ENCODE results near the gene CADM2. TPM values are rescaled to one million over a fixed set of nuclear protein-coding genes. Genes with fewer than 3 reads are reported as not detected.

Gene CADM2
- total RNA-seq, 1 experiment from 2014 or later: not detected

DNA sequence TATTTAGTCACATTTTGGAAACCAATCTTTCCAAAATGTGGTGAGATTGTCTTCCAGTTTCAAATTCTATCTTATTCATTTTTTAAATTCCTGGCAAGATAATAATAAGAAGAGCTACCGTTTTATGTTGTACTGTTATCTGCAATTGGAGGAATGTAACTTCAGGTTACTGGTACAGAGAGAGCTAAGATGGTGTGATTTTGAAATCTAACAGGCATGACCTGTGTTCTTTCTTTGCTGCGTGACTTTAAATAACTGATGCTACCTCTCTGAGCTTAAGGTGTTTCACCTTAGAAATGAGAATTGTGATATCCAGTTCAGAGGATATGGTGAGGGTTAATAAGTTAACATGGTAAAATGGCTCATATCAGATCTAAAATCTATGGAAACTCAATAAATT, 21.7 kb downstream of the CADM2 start:
- no peak overlapping the region for H3K9ac ChIP-seq (ENCODE audit: low read length)
- no peaks in the 10 kb centered on the region for H3K27me3 ChIP-seq (ENCODE audit: insufficient read depth, low read length)
- DNase-seq (ENCODE audit: low read depth, low spot score) (no peak), ATAC-seq (no peak)
- no peaks in the 10 kb centered on the region for H3K79me2 ChIP-seq (ENCODE audit: insufficient read depth, low read length)
- no peak overlapping the region for H3K27ac ChIP-seq (ENCODE audit: low read depth, low read length)
- no TSS peak for BruUV-seq (replicated peaks)
- H3K36me3 ChIP-seq (ENCODE audit: control insufficient read depth in 1 of 2, insufficient read depth in 2 of 2, low read length in 2 of 2): no peaks in the 10 kb centered on the region
- no peak overlapping the region for H2AFZ ChIP-seq (ENCODE audit: low read depth, low read length, poor library complexity, severe bottlenecking)
- intact Hi-C loops (cut with micrococcal nuclease): no loop called here
- POLR2A ChIA-PET: no interaction called here
- no peaks in the 10 kb centered on the region for H3K4me1 ChIP-seq (ENCODE audit: control insufficient read depth in 1 of 2, insufficient read depth in 2 of 2, low read length in 2 of 2)
- RAD21 ChIA-PET (ENCODE audit: low non-redundant PET in 1 of 2, low total read pairs in 2 of 2, uncharacterized antibody in 2 of 2, unreplicated experiment in 2 of 2): no interaction called here
- H3K9me3 ChIP-seq (ENCODE audit: control insufficient read depth in 1 of 2, insufficient read depth in 1 of 2, low read depth in 1 of 2, low read length in 2 of 2): peaks cover 2 to 7% of the 10 kb centered on the region in 2 experiments; a peak in 3 of 4 replicates
- no peaks in the 10 kb centered on the region for H4K20me1 ChIP-seq (ENCODE audit: insufficient read depth)
- TF ChIP-seq, protein P1, sequence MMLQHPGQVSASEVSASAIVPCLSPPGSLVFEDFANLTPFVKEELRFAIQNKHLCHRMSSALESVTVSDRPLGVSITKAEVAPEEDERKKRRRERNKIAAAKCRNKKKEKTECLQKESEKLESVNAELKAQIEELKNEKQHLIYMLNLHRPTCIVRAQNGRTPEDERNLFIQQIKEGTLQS (IDR thresholded peaks at IDR 0.05): no peak
- no peak for TF ChIP-seq ELF1 (IDR thresholded peaks at IDR 0.05; ENCODE audit: borderline replicate concordance, low read depth)
- no peak overlapping the region for H3K4me2 ChIP-seq (ENCODE audit: low read length)
- H3K4me3 ChIP-seq (replicated peaks in 1 of 2; ENCODE audit: low read depth in 1 of 2, low read length in 2 of 2): no peak overlapping the region
- CTCF ChIA-PET: no interaction called here
- no peaks in the 10 kb centered on the region for H3K9me2 ChIP-seq (ENCODE audit: insufficient read depth)

DNA sequence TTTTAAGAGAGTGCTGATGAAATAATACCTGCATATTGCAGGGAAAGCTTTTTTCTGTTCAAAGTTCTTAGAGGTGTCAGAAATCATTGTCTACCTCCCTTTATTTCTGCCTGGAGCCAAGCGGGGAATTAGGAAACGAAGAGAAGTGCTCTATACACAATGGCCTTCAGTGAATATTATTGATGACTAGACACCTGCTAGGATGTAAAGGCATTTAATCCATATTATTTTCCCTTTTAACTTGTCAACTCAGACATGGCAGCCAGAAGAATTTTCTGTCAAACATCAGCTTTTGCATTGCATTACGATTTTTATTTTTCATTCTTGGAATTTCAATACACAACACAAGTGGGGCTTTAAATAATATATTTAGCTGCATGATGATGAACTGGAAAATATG, 24.7 kb downstream of the CADM2 start:
- no peak overlapping the region for H2AFZ ChIP-seq (ENCODE audit: low read depth, low read length, poor library complexity, severe bottlenecking)
- peaks cover 3 to 10% of the 10 kb centered on the region in 2 experiments; a peak in 3 of 4 replicates for H3K9me3 ChIP-seq (ENCODE audit: control insufficient read depth in 1 of 2, insufficient read depth in 1 of 2, low read depth in 1 of 2, low read length in 2 of 2)
- TF ChIP-seq, protein P2, sequence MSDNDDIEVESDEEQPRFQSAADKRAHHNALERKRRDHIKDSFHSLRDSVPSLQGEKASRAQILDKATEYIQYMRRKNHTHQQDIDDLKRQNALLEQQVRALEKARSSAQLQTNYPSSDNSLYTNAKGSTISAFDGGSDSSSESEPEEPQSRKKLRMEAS (IDR thresholded peaks at IDR 0.05): no peak
- no peak for TF ChIP-seq SRF (IDR thresholded peaks at IDR 0.05; ENCODE audit: low read depth)
- TF ChIP-seq, protein P3, sequence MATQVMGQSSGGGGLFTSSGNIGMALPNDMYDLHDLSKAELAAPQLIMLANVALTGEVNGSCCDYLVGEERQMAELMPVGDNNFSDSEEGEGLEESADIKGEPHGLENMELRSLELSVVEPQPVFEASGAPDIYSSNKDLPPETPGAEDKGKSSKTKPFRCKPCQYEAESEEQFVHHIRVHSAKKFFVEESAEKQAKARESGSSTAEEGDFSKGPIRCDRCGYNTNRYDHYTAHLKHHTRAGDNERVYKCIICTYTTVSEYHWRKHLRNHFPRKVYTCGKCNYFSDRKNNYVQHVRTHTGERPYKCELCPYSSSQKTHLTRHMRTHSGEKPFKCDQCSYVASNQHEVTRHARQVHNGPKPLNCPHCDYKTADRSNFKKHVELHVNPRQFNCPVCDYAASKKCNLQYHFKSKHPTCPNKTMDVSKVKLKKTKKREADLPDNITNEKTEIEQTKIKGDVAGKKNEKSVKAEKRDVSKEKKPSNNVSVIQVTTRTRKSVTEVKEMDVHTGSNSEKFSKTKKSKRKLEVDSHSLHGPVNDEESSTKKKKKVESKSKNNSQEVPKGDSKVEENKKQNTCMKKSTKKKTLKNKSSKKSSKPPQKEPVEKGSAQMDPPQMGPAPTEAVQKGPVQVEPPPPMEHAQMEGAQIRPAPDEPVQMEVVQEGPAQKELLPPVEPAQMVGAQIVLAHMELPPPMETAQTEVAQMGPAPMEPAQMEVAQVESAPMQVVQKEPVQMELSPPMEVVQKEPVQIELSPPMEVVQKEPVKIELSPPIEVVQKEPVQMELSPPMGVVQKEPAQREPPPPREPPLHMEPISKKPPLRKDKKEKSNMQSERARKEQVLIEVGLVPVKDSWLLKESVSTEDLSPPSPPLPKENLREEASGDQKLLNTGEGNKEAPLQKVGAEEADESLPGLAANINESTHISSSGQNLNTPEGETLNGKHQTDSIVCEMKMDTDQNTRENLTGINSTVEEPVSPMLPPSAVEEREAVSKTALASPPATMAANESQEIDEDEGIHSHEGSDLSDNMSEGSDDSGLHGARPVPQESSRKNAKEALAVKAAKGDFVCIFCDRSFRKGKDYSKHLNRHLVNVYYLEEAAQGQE (IDR thresholded peaks at IDR 0.05; ENCODE audit: low read depth): no peak
- no peak for TF ChIP-seq YY1 (IDR thresholded peaks at IDR 0.05; ENCODE audit: extremely low read depth, insufficient replicate concordance, low read depth, low read length)
- H3K79me2 ChIP-seq (ENCODE audit: insufficient read depth, low read length): no peaks in the 10 kb centered on the region
- DNase-seq (ENCODE audit: low read depth, low spot score) (no peak), ATAC-seq (no peak)
- ChIA-PET POLR2A (no interaction called here), RAD21 (ENCODE audit: low non-redundant PET in 1 of 2, low total read pairs in 2 of 2, uncharacterized antibody in 2 of 2, unreplicated experiment in 2 of 2) (no interaction called here), CTCF (no interaction called here)
- H3K36me3 ChIP-seq (ENCODE audit: control insufficient read depth in 1 of 2, insufficient read depth in 2 of 2, low read length in 2 of 2): no peaks in the 10 kb centered on the region
- no peak overlapping the region for H3K27ac ChIP-seq (ENCODE audit: low read depth, low read length)
- no TSS peak for BruUV-seq (replicated peaks)
- H4K20me1 ChIP-seq (ENCODE audit: insufficient read depth): no peaks in the 10 kb centered on the region
- H3K4me1 ChIP-seq (ENCODE audit: control insufficient read depth in 1 of 2, insufficient read depth in 2 of 2, low read length in 2 of 2): no peaks in the 10 kb centered on the region
- H3K27me3 ChIP-seq (ENCODE audit: insufficient read depth, low read length): no peaks in the 10 kb centered on the region
- H3K4me2 ChIP-seq (ENCODE audit: low read length): no peak overlapping the region
- H3K4me3 ChIP-seq (replicated peaks in 1 of 2; ENCODE audit: low read depth in 1 of 2, low read length in 2 of 2): no peak overlapping the region
- intact Hi-C loops (cut with micrococcal nuclease): no loop called here
- no peaks in the 10 kb centered on the region for H3K9me2 ChIP-seq (ENCODE audit: insufficient read depth)
- no peak overlapping the region for H3K9ac ChIP-seq (ENCODE audit: low read length)
